ENCODE measurements around the gene SNRNP35. TPM values are rescaled to one million over a fixed set of nuclear protein-coding genes. Genes with fewer than 3 reads are reported as not detected.

The SNRNP35 gene
- total RNA-seq, 1 donor, result 15.6 TPM

GRCh38 chr12:123498126-123498825, 40.3 kb downstream of the SNRNP35 start:
- Histone ChIP-seq H3K27ac (ENCODE audit: low read depth, low read length) (no peak overlapping the region), H3K27me3 (ENCODE audit: insufficient read depth, low read length) (no peaks in the 10 kb centered on the region), H3K4me3 (ENCODE audit: insufficient read depth, low read length) (no peak overlapping the region), H3K4me2 (ENCODE audit: insufficient read depth, low read length) (no peak overlapping the region), H3K79me2 (ENCODE audit: insufficient read depth, low read length) (peaks cover 6% of the 10 kb centered on the region), H3K9me3 (ENCODE audit: low read depth, low read length) (no peaks in the 10 kb centered on the region), H2AFZ (ENCODE audit: low read length) (no peak overlapping the region), H3K36me3 (ENCODE audit: insufficient read depth, low read length) (peaks cover 28% of the 10 kb centered on the region), H4K20me1 (ENCODE audit: insufficient read depth, low read length) (no peaks in the 10 kb centered on the region), H3K4me1 (ENCODE audit: insufficient read depth, low read length) (no peaks in the 10 kb centered on the region)
- no peak for TF ChIP-seq CTCF (IDR thresholded peaks at IDR 0.05; ENCODE audit: extremely low read depth, low read depth, low read length)
- DNase-seq (ENCODE audit: insufficient read length, low spot score, missing footprints), result peak; percentile 27

- Histone ChIP-seq H2AFZ (ENCODE audit: low read length) (no peak overlapping the region), H3K36me3 (ENCODE audit: insufficient read depth, low read length) (peaks cover 28% of the 10 kb centered on the region), H3K4me1 (ENCODE audit: insufficient read depth, low read length) (no peaks in the 10 kb centered on the region), H3K9me3 (ENCODE audit: low read depth, low read length) (no peaks in the 10 kb centered on the region), H3K4me2 (ENCODE audit: insufficient read depth, low read length) (no peak overlapping the region), H4K20me1 (ENCODE audit: insufficient read depth, low read length) (no peaks in the 10 kb centered on the region), H3K27ac (ENCODE audit: low read depth, low read length) (no peak overlapping the region), H3K79me2 (ENCODE audit: insufficient read depth, low read length) (peaks cover 12% of the 10 kb centered on the region), H3K27me3 (ENCODE audit: insufficient read depth, low read length) (no peaks in the 10 kb centered on the region), H3K4me3 (ENCODE audit: insufficient read depth, low read length) (no peak overlapping the region)
- TF ChIP-seq CTCF (IDR thresholded peaks at IDR 0.05; ENCODE audit: extremely low read depth, low read depth, low read length), result no peak
- DNase-seq (ENCODE audit: insufficient read length, low spot score, missing footprints), result no peak
Measured at GRCh38 chr12:123499332-123499731, 41.4 kb downstream of the SNRNP35 start.

- H3K4me1 ChIP-seq (ENCODE audit: insufficient read depth, low read length), result no peaks in the 10 kb centered on the region
- no peak overlapping the region for H3K4me2 ChIP-seq (ENCODE audit: insufficient read depth, low read length)
- H3K79me2 ChIP-seq (ENCODE audit: insufficient read depth, low read length), result peaks cover 27% of the 10 kb centered on the region
- DNase-seq (ENCODE audit: insufficient read length, low spot score, missing footprints), result peak; percentile 15
- H3K9me3 ChIP-seq (ENCODE audit: low read depth, low read length), result no peaks in the 10 kb centered on the region
- H3K36me3 ChIP-seq (ENCODE audit: insufficient read depth, low read length), result peaks cover 21% of the 10 kb centered on the region
- H4K20me1 ChIP-seq (ENCODE audit: insufficient read depth, low read length), result no peaks in the 10 kb centered on the region
- no peak overlapping the region for H3K27ac ChIP-seq (ENCODE audit: low read depth, low read length)
- TF ChIP-seq CTCF (IDR thresholded peaks at IDR 0.05; ENCODE audit: extremely low read depth, low read depth, low read length), result no peak
- H2AFZ ChIP-seq (ENCODE audit: low read length), result no peak overlapping the region
- no peak overlapping the region for H3K4me3 ChIP-seq (ENCODE audit: insufficient read depth, low read length)
- no peaks in the 10 kb centered on the region for H3K27me3 ChIP-seq (ENCODE audit: insufficient read depth, low read length)
Measured at GRCh38 chr12:123502163-123502704, 44.3 kb downstream of the SNRNP35 start.

GRCh38 chr12:123506059-123506842, 48.3 kb downstream of the SNRNP35 start:
- Histone ChIP-seq H4K20me1 (ENCODE audit: insufficient read depth, low read length) (no peaks in the 10 kb centered on the region), H3K79me2 (ENCODE audit: insufficient read depth, low read length) (peaks cover 25% of the 10 kb centered on the region), H3K4me1 (ENCODE audit: insufficient read depth, low read length) (no peaks in the 10 kb centered on the region), H3K36me3 (ENCODE audit: insufficient read depth, low read length) (peaks cover 11% of the 10 kb centered on the region), H2AFZ (ENCODE audit: low read length) (no peak overlapping the region), H3K4me3 (ENCODE audit: insufficient read depth, low read length) (no peak overlapping the region), H3K9me3 (ENCODE audit: low read depth, low read length) (no peaks in the 10 kb centered on the region), H3K27ac (ENCODE audit: low read depth, low read length) (no peak overlapping the region), H3K4me2 (ENCODE audit: insufficient read depth, low read length) (no peak overlapping the region), H3K27me3 (ENCODE audit: insufficient read depth, low read length) (no peaks in the 10 kb centered on the region)
- DNase-seq (ENCODE audit: insufficient read length, low spot score, missing footprints), result peak; percentile 39
- TF ChIP-seq CTCF (IDR thresholded peaks at IDR 0.05; ENCODE audit: extremely low read depth, low read depth, low read length), result no peak
